WTC11 (cell line): ENCODE results near the gene OTUD7B.

ENCODE experiments used
- GTF2I ChIP-seq: fragments of 250-450 bp; sonication (Bioruptor Pico); conservative IDR thresholded peaks from 2 replicates; pipeline ENCODE4 v1.4.0; 2021; ENCODE audit warnings: mild to moderate bottlenecking
- NFYB ChIP-seq: sonication (generic); formaldehyde crosslinking; conservative IDR thresholded peaks from 2 replicates; pipeline ENCODE4 v1.8.0; 2022; ENCODE audit warnings: low read depth, missing genetic modification reagents
- NR1H2 ChIP-seq: sonication (generic); formaldehyde crosslinking; IDR thresholded peaks from 2 replicates; pipeline ENCODE4 v1.9.0; 2021; ENCODE audit warnings: mild to moderate bottlenecking, moderate library complexity, missing genetic modification reagents
- OVOL2 ChIP-seq: fragments of 250-450 bp; sonication (Bioruptor Pico); IDR thresholded peaks from 2 replicates; pipeline ENCODE4 v1.9.0; 2021; ENCODE audit warnings: mild to moderate bottlenecking, borderline replicate concordance
- SP1 ChIP-seq: sonication (generic); formaldehyde crosslinking; conservative IDR thresholded peaks from 2 replicates; pipeline ENCODE4 v1.8.1; 2022; ENCODE audit warnings: missing genetic modification reagents
- ZNF317 ChIP-seq: sonication (generic); formaldehyde crosslinking; IDR thresholded peaks from 2 replicates; pipeline ENCODE4 v1.8.1; 2023; ENCODE audit warnings: low read depth, mild to moderate bottlenecking, moderate library complexity, missing genetic modification reagents, borderline replicate concordance
- TF ChIP-seq, protein P1 (sequence below): fragments of 200-600 bp; IDR thresholded peaks from 2 replicates; pipeline ENCODE4 v1.8.0; 2022; ENCODE audit warnings: antibody characterized with exemption
- TF ChIP-seq, protein P2 (sequence below): sonication (generic); formaldehyde crosslinking; IDR thresholded peaks from 2 replicates; pipeline ENCODE4 v1.8.0; 2022; ENCODE audit warnings: mild to moderate bottlenecking, missing genetic modification reagents
- TF ChIP-seq, protein P3 (sequence below): sonication (generic); formaldehyde crosslinking; IDR thresholded peaks from 2 replicates; pipeline ENCODE4 v1.8.0; 2022; ENCODE audit warnings: missing genetic modification reagents
- TF ChIP-seq, protein P4 (sequence below): sonication (generic); formaldehyde crosslinking; IDR thresholded peaks from 2 replicates; pipeline ENCODE4 v1.8.0; 2023; ENCODE audit warnings: missing genetic modification reagents, mild to moderate bottlenecking, borderline replicate concordance
- TF ChIP-seq, protein P5 (sequence below): sonication (generic); formaldehyde crosslinking; IDR thresholded peaks from 2 replicates; pipeline ENCODE4 v1.8.0; 2022; ENCODE audit warnings: mild to moderate bottlenecking, missing genetic modification reagents
- TF ChIP-seq, protein P6 (sequence below): sonication (generic); formaldehyde crosslinking; IDR thresholded peaks from 2 replicates; pipeline ENCODE4 v1.8.1; 2023; ENCODE audit warnings: mild to moderate bottlenecking, missing genetic modification reagents

DNA sequence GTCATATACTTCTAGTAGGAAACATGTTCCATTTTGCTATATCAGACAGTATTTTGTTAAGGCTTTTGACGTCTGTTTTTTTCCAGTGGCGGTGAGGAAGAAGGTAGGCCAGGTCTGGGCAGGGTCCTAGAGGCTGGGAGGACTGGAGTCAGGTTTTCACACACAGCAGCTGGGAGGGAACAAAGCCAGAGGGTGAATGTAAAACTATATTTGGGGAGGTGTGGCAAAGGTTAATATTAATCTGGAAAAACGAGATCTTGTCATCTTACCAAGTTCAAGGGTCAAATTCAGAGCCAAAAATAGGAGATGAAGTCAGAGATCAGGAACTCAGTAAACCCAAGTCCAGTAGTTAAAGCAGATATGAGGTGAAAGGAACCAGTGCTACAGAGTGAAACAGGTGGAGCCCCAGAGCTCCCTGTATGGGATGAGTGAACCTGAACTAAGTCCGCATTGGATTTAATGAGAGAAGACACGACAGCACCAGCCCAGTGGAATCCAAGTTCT lies 10.7 kb upstream of the OTUD7B start:
- TF ChIP-seq OVOL2 (CRISPR knock-in tag) (no peak), NR1H2 (CRISPR knock-in tag) (no peak), SP1 (no peak), NFYB (CRISPR knock-in tag) (no peak), ZNF317 (no peak), GTF2I (no peak)
- TF ChIP-seq, protein P1, sequence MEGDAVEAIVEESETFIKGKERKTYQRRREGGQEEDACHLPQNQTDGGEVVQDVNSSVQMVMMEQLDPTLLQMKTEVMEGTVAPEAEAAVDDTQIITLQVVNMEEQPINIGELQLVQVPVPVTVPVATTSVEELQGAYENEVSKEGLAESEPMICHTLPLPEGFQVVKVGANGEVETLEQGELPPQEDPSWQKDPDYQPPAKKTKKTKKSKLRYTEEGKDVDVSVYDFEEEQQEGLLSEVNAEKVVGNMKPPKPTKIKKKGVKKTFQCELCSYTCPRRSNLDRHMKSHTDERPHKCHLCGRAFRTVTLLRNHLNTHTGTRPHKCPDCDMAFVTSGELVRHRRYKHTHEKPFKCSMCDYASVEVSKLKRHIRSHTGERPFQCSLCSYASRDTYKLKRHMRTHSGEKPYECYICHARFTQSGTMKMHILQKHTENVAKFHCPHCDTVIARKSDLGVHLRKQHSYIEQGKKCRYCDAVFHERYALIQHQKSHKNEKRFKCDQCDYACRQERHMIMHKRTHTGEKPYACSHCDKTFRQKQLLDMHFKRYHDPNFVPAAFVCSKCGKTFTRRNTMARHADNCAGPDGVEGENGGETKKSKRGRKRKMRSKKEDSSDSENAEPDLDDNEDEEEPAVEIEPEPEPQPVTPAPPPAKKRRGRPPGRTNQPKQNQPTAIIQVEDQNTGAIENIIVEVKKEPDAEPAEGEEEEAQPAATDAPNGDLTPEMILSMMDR, result no peak
- TF ChIP-seq, protein P2, sequence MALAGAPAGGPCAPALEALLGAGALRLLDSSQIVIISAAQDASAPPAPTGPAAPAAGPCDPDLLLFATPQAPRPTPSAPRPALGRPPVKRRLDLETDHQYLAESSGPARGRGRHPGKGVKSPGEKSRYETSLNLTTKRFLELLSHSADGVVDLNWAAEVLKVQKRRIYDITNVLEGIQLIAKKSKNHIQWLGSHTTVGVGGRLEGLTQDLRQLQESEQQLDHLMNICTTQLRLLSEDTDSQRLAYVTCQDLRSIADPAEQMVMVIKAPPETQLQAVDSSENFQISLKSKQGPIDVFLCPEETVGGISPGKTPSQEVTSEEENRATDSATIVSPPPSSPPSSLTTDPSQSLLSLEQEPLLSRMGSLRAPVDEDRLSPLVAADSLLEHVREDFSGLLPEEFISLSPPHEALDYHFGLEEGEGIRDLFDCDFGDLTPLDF (CRISPR knock-in tag), result no peak
- TF ChIP-seq, protein P3, sequence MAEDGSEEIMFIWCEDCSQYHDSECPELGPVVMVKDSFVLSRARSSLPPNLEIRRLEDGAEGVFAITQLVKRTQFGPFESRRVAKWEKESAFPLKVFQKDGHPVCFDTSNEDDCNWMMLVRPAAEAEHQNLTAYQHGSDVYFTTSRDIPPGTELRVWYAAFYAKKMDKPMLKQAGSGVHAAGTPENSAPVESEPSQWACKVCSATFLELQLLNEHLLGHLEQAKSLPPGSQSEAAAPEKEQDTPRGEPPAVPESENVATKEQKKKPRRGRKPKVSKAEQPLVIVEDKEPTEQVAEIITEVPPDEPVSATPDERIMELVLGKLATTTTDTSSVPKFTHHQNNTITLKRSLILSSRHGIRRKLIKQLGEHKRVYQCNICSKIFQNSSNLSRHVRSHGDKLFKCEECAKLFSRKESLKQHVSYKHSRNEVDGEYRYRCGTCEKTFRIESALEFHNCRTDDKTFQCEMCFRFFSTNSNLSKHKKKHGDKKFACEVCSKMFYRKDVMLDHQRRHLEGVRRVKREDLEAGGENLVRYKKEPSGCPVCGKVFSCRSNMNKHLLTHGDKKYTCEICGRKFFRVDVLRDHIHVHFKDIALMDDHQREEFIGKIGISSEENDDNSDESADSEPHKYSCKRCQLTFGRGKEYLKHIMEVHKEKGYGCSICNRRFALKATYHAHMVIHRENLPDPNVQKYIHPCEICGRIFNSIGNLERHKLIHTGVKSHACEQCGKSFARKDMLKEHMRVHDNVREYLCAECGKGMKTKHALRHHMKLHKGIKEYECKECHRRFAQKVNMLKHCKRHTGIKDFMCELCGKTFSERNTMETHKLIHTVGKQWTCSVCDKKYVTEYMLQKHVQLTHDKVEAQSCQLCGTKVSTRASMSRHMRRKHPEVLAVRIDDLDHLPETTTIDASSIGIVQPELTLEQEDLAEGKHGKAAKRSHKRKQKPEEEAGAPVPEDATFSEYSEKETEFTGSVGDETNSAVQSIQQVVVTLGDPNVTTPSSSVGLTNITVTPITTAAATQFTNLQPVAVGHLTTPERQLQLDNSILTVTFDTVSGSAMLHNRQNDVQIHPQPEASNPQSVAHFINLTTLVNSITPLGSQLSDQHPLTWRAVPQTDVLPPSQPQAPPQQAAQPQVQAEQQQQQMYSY (CRISPR knock-in tag), result no peak
- TF ChIP-seq, protein P4, sequence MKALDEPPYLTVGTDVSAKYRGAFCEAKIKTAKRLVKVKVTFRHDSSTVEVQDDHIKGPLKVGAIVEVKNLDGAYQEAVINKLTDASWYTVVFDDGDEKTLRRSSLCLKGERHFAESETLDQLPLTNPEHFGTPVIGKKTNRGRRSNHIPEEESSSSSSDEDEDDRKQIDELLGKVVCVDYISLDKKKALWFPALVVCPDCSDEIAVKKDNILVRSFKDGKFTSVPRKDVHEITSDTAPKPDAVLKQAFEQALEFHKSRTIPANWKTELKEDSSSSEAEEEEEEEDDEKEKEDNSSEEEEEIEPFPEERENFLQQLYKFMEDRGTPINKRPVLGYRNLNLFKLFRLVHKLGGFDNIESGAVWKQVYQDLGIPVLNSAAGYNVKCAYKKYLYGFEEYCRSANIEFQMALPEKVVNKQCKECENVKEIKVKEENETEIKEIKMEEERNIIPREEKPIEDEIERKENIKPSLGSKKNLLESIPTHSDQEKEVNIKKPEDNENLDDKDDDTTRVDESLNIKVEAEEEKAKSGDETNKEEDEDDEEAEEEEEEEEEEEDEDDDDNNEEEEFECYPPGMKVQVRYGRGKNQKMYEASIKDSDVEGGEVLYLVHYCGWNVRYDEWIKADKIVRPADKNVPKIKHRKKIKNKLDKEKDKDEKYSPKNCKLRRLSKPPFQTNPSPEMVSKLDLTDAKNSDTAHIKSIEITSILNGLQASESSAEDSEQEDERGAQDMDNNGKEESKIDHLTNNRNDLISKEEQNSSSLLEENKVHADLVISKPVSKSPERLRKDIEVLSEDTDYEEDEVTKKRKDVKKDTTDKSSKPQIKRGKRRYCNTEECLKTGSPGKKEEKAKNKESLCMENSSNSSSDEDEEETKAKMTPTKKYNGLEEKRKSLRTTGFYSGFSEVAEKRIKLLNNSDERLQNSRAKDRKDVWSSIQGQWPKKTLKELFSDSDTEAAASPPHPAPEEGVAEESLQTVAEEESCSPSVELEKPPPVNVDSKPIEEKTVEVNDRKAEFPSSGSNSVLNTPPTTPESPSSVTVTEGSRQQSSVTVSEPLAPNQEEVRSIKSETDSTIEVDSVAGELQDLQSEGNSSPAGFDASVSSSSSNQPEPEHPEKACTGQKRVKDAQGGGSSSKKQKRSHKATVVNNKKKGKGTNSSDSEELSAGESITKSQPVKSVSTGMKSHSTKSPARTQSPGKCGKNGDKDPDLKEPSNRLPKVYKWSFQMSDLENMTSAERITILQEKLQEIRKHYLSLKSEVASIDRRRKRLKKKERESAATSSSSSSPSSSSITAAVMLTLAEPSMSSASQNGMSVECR (CRISPR knock-in tag), result no peak
- TF ChIP-seq, protein P5, sequence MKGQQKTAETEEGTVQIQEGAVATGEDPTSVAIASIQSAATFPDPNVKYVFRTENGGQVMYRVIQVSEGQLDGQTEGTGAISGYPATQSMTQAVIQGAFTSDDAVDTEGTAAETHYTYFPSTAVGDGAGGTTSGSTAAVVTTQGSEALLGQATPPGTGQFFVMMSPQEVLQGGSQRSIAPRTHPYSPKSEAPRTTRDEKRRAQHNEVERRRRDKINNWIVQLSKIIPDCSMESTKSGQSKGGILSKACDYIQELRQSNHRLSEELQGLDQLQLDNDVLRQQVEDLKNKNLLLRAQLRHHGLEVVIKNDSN (CRISPR knock-in tag), result no peak
- TF ChIP-seq, protein P6, sequence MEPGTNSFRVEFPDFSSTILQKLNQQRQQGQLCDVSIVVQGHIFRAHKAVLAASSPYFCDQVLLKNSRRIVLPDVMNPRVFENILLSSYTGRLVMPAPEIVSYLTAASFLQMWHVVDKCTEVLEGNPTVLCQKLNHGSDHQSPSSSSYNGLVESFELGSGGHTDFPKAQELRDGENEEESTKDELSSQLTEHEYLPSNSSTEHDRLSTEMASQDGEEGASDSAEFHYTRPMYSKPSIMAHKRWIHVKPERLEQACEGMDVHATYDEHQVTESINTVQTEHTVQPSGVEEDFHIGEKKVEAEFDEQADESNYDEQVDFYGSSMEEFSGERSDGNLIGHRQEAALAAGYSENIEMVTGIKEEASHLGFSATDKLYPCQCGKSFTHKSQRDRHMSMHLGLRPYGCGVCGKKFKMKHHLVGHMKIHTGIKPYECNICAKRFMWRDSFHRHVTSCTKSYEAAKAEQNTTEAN (CRISPR knock-in tag), result no peak
